ENCODE results near the gene FANCC. TPM values are rescaled to one million over a fixed set of nuclear protein-coding genes. Genes with fewer than 3 reads are reported as not detected.

The FANCC gene
- total and polyA plus RNA-seq, 2 of the 4 experiments (the other 2 are of a cell fraction), result 4.7 to 6.3 TPM

DNA sequence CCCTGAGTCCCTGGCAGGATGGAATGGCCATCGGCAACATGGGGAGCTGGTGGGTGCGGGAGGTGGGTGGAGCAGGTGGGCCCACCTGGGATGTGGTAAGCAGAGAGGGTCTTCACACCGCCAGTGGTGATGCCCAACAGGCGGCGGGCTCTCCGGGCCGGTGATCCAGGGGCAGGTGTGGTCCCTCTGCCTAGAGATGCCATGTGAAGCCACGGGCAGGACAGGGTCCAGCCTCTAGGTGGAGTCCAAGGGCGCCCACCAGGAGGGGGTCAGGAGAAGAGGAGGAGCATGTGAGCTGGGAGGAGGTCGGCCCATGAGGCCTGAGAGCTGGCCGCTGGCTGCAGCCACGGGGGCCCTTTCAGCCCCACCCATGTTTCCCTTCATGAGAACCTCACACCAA, 221.1 kb downstream of the FANCC start:
- no peak overlapping the region for H3K4me2 ChIP-seq (ENCODE audit: low read depth, low read length)
- no peak overlapping the region for H3K27ac ChIP-seq (ENCODE audit: insufficient read depth, low read length)
- H2AK9ac ChIP-seq (replicated peaks; ENCODE audit: low read depth, low read length, poor library complexity), result no peak overlapping the region
- H3K9me1 ChIP-seq (ENCODE audit: insufficient read depth, low read length), result peaks cover 32% of the 10 kb centered on the region
- no peaks in the 10 kb centered on the region for H3K9me3 ChIP-seq (ENCODE audit: control insufficient read depth, insufficient read depth, low read length)
- DNase-seq (no peak), ATAC-seq (ENCODE audit: low read depth) (no peak)
- peaks cover 11 to 51% of the 10 kb centered on the region in 2 experiments for H3K79me1 ChIP-seq (ENCODE audit: low read depth in 1 of 2, low read length in 2 of 2)
- no peak overlapping the region for H2BK120ac ChIP-seq (ENCODE audit: low read depth, low read length)
- ChIA-PET POLR2A (ENCODE audit: unreplicated experiment) (no interaction called here), CTCF (interaction anchor here (1.1 kb wide), 1 partner anchor 316 kb away, joined by 3 read pairs; no protein-coding TSS in a partner anchor)
- no peak overlapping the region for H3K4me3 ChIP-seq (ENCODE audit: insufficient read depth, low read depth, low read length)
- no peak overlapping the region for H4K5ac ChIP-seq (ENCODE audit: low read depth, low read length)
- 100% methylated on average over 1 of the region's 12 CpGs; no CpG with 5 or more reads in 1 of the 2 experiments for WGBS, 2 experiments (ENCODE audit: extremely low coverage in 2 of 2, insufficient read length in 1 of 2)
- H3K9ac ChIP-seq (ENCODE audit: low read depth, low read length), result no peak overlapping the region
- intact Hi-C loops (cut with micrococcal nuclease), result no loop called here
- H3K23ac ChIP-seq (ENCODE audit: low read depth, low read length), result no peak overlapping the region
- H3K4me1 ChIP-seq (ENCODE audit: control insufficient read depth, insufficient read depth, low read length), result peaks cover 26% of the 10 kb centered on the region
- H2AK5ac ChIP-seq (ENCODE audit: low read depth, low read length), result no peak overlapping the region
- peaks cover 22% of the 10 kb centered on the region for H3K36me3 ChIP-seq (ENCODE audit: control insufficient read depth, insufficient read depth, low read length)
- dilution Hi-C loops (cut with HindIII; ENCODE audit: low sequenced_read_pairs, unreplicated experiment), result no loop called here
- H4K91ac ChIP-seq (ENCODE audit: insufficient read depth, low read depth, low read length), result no peak overlapping the region
- H3K56ac ChIP-seq (ENCODE audit: extremely low read depth, insufficient read depth, low read length), result no peak overlapping the region
- peaks cover 7% of the 10 kb centered on the region for H4K20me1 ChIP-seq (ENCODE audit: insufficient read depth, low read length)
- H2BK20ac ChIP-seq (ENCODE audit: low read depth, low read length), result no peak overlapping the region
- H3K14ac ChIP-seq (replicated peaks; ENCODE audit: low read depth, low read length), result no peak overlapping the region
- no peak overlapping the region for H2BK15ac ChIP-seq (ENCODE audit: low read depth, low read length)
- H3K18ac ChIP-seq (ENCODE audit: low read depth, low read length), result no peak overlapping the region
- H3K4ac ChIP-seq (ENCODE audit: low read depth, low read length), result no peak overlapping the region
- H4K8ac ChIP-seq (ENCODE audit: low read depth in 2 of 2, low read length in 2 of 2), result no peak overlapping the region
- TF ChIP-seq RFX5 (IDR thresholded peaks at IDR 0.05; ENCODE audit: low read depth, low read length) (no peak), RCOR1 (IDR thresholded peaks at IDR 0.05; ENCODE audit: insufficient replicate concordance, low read length) (no peak), MAZ (IDR thresholded peaks at IDR 0.05; ENCODE audit: borderline replicate concordance, low read depth, low read length) (no peak), POLR2A (IDR thresholded peaks at IDR 0.05; ENCODE audit: low read depth, low read length) (no peak), MAFK (IDR thresholded peaks at IDR 0.05; ENCODE audit: low read depth, low read length) (no peak), SMC3 (IDR thresholded peaks at IDR 0.05; ENCODE audit: low read depth, low read length) (no peak)
- no peak overlapping the region for H2AFZ ChIP-seq (replicated peaks; ENCODE audit: low read length, poor library complexity)
- no TSS peak for BruUV-seq (replicated peaks)
- in situ Hi-C loops (cut with MboI; ENCODE audit: low sequenced_read_pairs), result no loop called here
- no peaks in the 10 kb centered on the region for H3K27me3 ChIP-seq (ENCODE audit: control insufficient read depth, insufficient read depth, low read length)
- no peak overlapping the region for H2BK5ac ChIP-seq (ENCODE audit: low read depth, low read length, poor library complexity, severe bottlenecking)

Data from IMR-90 (cell line).